Colonic mucosa (tissue), 4 donors: ENCODE data around the gene BCAN. TPM values are rescaled to one million over a fixed set of nuclear protein-coding genes. Genes with fewer than 3 reads are reported as not detected.
A peak's percentile ranks its signal among the peaks of the same experiment; 100 is the strongest.

Source experiments
- DNase-seq: peaks from one replicate; pipeline ENCODE4 v3.0.0-alpha.2; 2020
- H3K27ac ChIP-seq: fragments of 200-600 bp; one replicate; pipeline ENCODE4 v1.8.0; 2021
- H3K27me3 ChIP-seq: fragments of 200-600 bp; one replicate; pipeline ENCODE4 v1.8.0; 2021
- H3K36me3 ChIP-seq: fragments of 200-600 bp; one replicate; pipeline ENCODE4 v1.8.0; 2021
- H3K4me1 ChIP-seq: fragments of 200-600 bp; one replicate; pipeline ENCODE4 v1.8.0; 2021; ENCODE audit warnings: mild to moderate bottlenecking
- H3K4me3 ChIP-seq: fragments of 200-600 bp; one replicate; pipeline ENCODE4 v1.8.0; 2021
- H3K9ac ChIP-seq, 2 donors: one replicate each; pipeline ENCODE4 v1.7.0; 2013; ENCODE audit warnings: control low read depth in 2 of 2, low read depth in 2 of 2, low read length in 2 of 2
- H3K9me3 ChIP-seq: fragments of 200-600 bp; one replicate; pipeline ENCODE4 v1.8.0; 2021
- intact Hi-C: fragments of 100-400 bp; cut with DNase I; formaldehyde crosslinking; loops from one replicate; pipeline ENCODE4 v1.14.1; 2022
- total RNA-seq, 2 donors: library from RNA; stranded (reverse); fragmentation: NEBNext Ultra II Directional in 1 of 2; extraction: Animal tissue kit (Norgen Biotek cat#: 25700) in 1 of 2; gene quantifications; one replicate each; pipeline ENCODE4 v1.2.1, GENCODE V29; 2021
- TF ChIP-seq, protein P1 (sequence below): fragments of 200-600 bp; IDR thresholded peaks from one replicate; pipeline ENCODE4 v1.8.0; 2022; ENCODE audit warnings: antibody characterized with exemption, mild to moderate bottlenecking
- donor health status: healthy.
- donor health status: DM: no; HTN: no; CAD: no.
- donor health status: DM: no; HTN: no; CAD: no.

The BCAN gene, protein sequence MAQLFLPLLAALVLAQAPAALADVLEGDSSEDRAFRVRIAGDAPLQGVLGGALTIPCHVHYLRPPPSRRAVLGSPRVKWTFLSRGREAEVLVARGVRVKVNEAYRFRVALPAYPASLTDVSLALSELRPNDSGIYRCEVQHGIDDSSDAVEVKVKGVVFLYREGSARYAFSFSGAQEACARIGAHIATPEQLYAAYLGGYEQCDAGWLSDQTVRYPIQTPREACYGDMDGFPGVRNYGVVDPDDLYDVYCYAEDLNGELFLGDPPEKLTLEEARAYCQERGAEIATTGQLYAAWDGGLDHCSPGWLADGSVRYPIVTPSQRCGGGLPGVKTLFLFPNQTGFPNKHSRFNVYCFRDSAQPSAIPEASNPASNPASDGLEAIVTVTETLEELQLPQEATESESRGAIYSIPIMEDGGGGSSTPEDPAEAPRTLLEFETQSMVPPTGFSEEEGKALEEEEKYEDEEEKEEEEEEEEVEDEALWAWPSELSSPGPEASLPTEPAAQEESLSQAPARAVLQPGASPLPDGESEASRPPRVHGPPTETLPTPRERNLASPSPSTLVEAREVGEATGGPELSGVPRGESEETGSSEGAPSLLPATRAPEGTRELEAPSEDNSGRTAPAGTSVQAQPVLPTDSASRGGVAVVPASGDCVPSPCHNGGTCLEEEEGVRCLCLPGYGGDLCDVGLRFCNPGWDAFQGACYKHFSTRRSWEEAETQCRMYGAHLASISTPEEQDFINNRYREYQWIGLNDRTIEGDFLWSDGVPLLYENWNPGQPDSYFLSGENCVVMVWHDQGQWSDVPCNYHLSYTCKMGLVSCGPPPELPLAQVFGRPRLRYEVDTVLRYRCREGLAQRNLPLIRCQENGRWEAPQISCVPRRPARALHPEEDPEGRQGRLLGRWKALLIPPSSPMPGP
- under 1 TPM in 1 of 2 donors, not detected in 1; 0.37 TPM for total RNA-seq

DNA sequence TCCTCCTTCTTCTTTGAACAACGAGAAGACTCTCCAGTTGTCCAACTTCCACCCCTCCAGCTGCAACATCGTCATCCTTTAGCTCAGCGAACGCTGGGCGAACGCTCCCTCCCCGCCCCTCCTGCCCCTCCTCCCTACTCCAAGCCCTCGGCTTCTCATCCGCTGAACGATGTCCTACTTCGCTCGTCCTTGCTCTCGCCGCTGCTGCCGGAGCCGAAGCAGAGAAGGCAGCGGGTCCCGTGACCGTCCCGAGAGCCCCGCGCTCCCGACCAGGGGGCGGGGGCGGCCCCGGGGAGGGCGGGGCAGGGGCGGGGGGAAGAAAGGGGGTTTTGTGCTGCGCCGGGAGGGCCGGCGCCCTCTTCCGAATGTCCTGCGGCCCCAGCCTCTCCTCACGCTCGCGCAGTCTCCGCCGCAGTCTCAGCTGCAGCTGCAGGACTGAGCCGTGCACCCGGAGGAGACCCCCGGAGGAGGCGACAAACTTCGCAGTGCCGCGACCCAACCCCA lies at the start of gene BCAN:
Gene BCAN (plus strand): TSS at position 357 of the 504 bp plus-strand sequence. CDS start 3,938 bp downstream, outside the sequence.
- Histone ChIP-seq H3K27ac (no peak within 1 kb of the TSS), H3K9ac (no peak within 1 kb of the TSS), H3K36me3 (no peaks in the 10 kb centered on the region), H3K4me1 (no peaks in the 10 kb centered on the region), H3K9me3 (no peaks in the 10 kb centered on the region), H3K27me3 (peaks cover 29% of the 10 kb centered on the region), H3K4me3 (peak within 1 kb of the TSS; percentile 14)
- intact Hi-C loops: no loop called here
- TF ChIP-seq, protein P1, sequence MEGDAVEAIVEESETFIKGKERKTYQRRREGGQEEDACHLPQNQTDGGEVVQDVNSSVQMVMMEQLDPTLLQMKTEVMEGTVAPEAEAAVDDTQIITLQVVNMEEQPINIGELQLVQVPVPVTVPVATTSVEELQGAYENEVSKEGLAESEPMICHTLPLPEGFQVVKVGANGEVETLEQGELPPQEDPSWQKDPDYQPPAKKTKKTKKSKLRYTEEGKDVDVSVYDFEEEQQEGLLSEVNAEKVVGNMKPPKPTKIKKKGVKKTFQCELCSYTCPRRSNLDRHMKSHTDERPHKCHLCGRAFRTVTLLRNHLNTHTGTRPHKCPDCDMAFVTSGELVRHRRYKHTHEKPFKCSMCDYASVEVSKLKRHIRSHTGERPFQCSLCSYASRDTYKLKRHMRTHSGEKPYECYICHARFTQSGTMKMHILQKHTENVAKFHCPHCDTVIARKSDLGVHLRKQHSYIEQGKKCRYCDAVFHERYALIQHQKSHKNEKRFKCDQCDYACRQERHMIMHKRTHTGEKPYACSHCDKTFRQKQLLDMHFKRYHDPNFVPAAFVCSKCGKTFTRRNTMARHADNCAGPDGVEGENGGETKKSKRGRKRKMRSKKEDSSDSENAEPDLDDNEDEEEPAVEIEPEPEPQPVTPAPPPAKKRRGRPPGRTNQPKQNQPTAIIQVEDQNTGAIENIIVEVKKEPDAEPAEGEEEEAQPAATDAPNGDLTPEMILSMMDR: no peak
- no peak for DNase-seq

DNA sequence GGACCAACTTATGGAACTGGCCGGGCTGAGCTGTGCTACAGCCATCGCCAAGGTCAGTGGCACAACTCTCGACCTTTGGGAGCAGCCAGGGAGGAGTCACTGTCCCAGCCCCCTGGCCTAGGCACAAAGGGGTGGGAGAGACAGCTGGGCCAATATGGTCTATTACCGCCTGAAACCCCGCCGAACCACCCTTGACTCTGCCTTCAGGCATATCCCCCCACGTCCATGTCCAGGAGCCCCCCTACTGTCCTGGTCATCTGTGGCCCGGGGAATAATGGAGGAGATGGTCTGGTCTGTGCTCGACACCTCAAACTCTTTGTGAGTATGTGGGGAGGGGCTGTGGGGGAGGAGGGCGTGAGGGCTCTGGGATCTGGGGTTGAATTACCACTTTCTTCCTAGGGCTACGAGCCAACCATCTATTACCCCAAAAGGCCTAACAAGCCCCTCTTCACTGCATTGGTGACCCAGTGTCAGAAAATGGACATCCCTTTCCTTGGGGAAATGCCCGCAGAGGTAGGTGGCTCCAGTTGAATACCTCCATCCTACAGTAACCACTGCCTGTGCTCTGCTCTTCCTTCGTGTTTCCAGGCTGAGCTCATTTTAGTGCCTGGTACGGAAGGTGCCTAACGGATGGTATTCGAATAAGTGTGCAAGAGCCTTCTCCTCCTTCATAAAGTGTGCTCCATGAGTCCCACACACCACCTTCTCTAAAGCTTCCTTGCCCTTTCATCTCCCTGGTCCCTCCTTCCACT lies 49.6 kb upstream of the BCAN start:
- no peaks in the 10 kb centered on the region for H3K4me1 ChIP-seq
- DNase-seq: no peak
- H3K9ac ChIP-seq: peak overlapping the region; percentile 72 to 89
- intact Hi-C loops: no loop called here
- TF ChIP-seq, protein P1: no peak
- no peaks in the 10 kb centered on the region for H3K36me3 ChIP-seq
- H3K9me3 ChIP-seq: no peaks in the 10 kb centered on the region
- peak overlapping the region; percentile 56 for H3K4me3 ChIP-seq
- no peaks in the 10 kb centered on the region for H3K27me3 ChIP-seq
- H3K27ac ChIP-seq: peak overlapping the region; percentile 84

DNA sequence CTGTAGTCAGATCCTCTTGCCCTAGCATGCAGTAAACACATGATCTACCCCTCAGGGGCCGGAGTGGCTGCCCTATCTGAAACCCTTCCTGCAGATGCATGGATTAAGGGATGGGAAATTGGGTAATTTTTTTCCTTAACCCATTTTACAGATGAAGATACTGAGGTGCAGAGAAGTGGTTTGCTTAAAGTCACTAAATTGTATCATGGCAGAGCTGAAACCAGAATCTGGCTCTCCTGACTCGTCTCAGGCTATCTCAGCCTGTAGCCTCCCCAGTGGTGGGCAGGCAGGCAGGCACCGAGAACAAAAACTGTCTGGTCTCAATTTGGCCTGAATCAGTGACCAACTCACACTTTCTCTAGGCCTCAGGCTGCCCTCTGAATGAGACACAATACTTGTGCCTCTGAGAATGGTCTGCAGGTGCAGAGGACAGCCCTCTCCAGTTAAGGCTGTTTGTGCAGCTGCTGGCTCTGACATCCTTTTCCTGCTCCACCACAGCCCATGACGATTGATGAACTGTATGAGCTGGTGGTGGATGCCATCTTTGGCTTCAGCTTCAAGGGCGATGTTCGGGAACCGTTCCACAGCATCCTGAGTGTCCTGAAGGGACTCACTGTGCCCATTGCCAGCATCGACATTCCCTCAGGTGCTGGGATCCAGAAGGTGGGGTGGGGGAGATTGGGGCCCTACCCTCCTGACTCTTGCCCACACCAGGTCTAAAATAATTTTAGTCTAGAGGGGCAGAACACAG lies 48.8 kb upstream of the BCAN start:
- Histone ChIP-seq H3K4me3 (no peak overlapping the region), H3K27me3 (no peaks in the 10 kb centered on the region), H3K9me3 (no peaks in the 10 kb centered on the region), H3K4me1 (no peaks in the 10 kb centered on the region), H3K9ac (no peak overlapping the region), H3K27ac (no peak overlapping the region), H3K36me3 (no peaks in the 10 kb centered on the region)
- intact Hi-C loops: no loop called here
- no peak for DNase-seq
- TF ChIP-seq, protein P1: no peak

- H3K9ac ChIP-seq: no peak overlapping the region
- no peak overlapping the region for H3K4me3 ChIP-seq
- intact Hi-C loops: no loop called here
- no peaks in the 10 kb centered on the region for H3K27me3 ChIP-seq
- no peak overlapping the region for H3K27ac ChIP-seq
- no peaks in the 10 kb centered on the region for H3K4me1 ChIP-seq
- TF ChIP-seq, protein P1: no peak
- no peaks in the 10 kb centered on the region for H3K9me3 ChIP-seq
- no peaks in the 10 kb centered on the region for H3K36me3 ChIP-seq
- no peak for DNase-seq
Measured at GRCh38 chr1:156593661-156593989, 48.3 kb upstream of the BCAN start.
